Breast epithelium (tissue), 3 donors: ENCODE measurements around the gene CD58.

Experiments used
- POLR2AphosphoS5 ChIP-seq, 3 donors: sonication (generic); formaldehyde crosslinking; IDR thresholded peaks; one replicate each; pipeline ENCODE4 v1.6.1; 2017; ENCODE audit warnings: antibody characterized with exemption in 3 of 3
- TF ChIP-seq, protein P1 (sequence below), 3 donors: fragments of 450-650 bp; IDR thresholded peaks; one replicate each; pipeline ENCODE4 v1.5.1; 2016 to 2017; ENCODE audit warnings: antibody characterized with exemption in 3 of 3, mild to moderate bottlenecking in 3 of 3, moderate library complexity in 3 of 3

GRCh38 chr1:116558571-116558970, 12.3 kb downstream of the CD58 start:
- TF ChIP-seq, protein P1, sequence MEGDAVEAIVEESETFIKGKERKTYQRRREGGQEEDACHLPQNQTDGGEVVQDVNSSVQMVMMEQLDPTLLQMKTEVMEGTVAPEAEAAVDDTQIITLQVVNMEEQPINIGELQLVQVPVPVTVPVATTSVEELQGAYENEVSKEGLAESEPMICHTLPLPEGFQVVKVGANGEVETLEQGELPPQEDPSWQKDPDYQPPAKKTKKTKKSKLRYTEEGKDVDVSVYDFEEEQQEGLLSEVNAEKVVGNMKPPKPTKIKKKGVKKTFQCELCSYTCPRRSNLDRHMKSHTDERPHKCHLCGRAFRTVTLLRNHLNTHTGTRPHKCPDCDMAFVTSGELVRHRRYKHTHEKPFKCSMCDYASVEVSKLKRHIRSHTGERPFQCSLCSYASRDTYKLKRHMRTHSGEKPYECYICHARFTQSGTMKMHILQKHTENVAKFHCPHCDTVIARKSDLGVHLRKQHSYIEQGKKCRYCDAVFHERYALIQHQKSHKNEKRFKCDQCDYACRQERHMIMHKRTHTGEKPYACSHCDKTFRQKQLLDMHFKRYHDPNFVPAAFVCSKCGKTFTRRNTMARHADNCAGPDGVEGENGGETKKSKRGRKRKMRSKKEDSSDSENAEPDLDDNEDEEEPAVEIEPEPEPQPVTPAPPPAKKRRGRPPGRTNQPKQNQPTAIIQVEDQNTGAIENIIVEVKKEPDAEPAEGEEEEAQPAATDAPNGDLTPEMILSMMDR (IDR thresholded peaks at IDR 0.05), result no peak
- no peak for TF ChIP-seq POLR2AphosphoS5 (IDR thresholded peaks at IDR 0.05)
